CD4-positive, alpha-beta T cell treated with Interleukin-10 for 1 hour (primary cell): ENCODE measurements around the gene IRF5.

Experiments used
- DNase-seq: peaks from one replicate; pipeline ENCODE4 v3.0.0-alpha.2; 2020

The IRF5 gene, protein sequence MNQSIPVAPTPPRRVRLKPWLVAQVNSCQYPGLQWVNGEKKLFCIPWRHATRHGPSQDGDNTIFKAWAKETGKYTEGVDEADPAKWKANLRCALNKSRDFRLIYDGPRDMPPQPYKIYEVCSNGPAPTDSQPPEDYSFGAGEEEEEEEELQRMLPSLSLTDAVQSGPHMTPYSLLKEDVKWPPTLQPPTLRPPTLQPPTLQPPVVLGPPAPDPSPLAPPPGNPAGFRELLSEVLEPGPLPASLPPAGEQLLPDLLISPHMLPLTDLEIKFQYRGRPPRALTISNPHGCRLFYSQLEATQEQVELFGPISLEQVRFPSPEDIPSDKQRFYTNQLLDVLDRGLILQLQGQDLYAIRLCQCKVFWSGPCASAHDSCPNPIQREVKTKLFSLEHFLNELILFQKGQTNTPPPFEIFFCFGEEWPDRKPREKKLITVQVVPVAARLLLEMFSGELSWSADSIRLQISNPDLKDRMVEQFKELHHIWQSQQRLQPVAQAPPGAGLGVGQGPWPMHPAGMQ

DNA sequence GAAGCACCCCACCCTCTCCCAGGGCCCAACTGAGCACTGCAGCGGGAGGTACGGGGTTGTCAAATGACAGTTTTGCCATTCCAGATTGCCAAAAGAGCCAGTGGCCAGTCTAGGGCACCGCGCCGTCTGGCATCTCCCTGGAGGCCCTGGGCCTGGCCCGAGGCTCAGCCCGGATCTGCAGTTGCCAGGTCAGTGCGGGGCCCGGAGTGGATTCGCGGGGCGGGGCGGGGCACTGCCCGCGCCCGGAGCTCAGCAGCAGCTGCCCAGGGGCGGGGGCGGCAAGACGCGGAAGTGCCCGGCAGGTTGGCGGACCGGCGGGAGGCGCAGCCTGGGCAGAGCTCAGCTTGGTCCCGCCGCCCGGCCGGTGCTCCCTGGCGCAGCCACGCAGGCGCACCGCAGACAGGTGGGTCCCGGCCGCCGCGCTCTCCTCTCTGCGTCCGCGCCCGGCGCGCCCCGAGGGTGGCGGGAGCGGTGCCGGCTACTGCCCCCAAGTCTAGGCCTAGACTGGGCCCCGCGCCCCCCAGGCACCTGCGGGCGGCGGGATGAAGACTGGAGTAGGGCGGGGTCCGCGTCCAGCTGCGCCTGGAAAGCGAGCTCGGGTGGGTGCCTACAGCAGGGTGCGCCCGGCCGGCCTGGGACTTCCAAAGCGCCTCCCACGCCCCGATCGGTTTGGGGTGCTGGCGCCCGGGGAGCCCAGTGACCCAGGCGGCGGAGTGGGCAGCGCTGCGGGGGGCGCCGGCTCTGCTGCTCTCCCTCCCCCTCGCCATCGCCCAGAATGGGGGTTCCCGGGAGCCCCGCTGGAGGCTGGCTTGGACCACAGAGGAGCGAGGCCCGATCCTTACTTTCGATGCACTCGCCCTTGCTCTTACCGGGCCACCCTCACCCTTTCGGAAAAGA lies at the start of gene IRF5:
IRF5 (plus strand) TSS at position 281 of the 897 bp plus-strand sequence. CDS start 4,155 bp downstream, outside the sequence.
- DNase-seq: peak; percentile 29

DNA sequence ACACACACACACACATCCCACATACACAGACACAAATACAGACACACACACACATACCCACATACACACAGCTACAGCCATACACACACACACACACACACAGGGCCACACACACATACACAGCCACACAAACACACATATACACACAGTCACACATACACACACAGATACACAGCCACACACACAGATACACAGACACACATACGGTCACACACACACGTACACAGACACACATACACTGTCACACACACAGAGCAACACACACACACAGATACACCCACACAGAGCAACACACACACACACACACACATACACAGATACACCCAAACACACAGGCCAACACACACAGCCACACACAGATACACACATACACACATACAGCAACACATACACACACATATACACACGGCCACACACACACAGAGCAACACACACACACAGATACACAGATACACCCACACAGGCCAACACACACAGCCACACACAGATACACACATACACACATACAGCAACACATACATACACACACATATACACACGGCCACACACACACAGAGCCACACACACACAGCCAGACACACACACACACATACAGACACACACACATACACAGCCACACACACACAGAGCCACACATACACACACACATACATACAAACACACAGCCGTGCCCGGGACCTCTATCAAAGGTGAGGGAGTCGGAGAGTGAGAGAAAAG lies 49.5 kb upstream of the IRF5 start:
- no peak for DNase-seq

DNA sequence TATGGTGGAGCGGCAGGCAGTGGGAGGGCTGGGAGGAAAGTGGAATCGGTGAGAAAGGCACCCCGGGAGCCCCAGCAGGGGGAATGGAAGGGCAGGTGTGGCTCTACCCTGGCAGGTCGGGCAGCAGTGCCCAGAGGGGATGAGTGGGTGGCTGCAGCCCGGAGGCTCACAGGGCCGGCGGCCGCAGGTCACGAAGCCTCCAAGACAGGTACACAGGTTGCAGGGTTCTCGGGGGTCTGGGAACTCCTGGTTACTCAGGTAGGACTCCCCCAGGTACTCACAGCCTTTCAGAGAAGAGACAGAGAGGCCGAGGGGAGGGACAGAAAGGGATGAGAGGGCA lies 49.0 kb upstream of the IRF5 start:
- no peak for DNase-seq

DNA sequence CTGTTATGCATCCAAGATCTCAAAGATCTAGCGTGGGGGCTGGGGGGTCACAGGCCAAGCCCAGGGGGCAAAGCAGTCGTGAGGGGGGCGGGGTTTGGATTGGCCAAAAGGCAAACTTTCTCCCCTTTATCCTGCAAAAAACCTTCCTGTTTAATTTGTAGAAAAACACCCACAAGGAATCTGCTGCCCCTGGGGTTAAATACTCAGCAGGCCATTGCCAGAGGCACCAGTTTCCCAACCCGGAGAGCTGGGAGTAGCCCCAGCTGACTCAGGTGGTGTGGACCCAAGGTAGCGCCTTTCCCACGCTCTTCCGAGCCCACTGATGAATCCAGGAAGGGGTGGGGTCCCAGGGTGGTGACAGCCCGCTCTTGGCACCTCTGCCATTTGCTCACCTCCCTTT lies 48.6 kb upstream of the IRF5 start:
- no peak for DNase-seq

DNA sequence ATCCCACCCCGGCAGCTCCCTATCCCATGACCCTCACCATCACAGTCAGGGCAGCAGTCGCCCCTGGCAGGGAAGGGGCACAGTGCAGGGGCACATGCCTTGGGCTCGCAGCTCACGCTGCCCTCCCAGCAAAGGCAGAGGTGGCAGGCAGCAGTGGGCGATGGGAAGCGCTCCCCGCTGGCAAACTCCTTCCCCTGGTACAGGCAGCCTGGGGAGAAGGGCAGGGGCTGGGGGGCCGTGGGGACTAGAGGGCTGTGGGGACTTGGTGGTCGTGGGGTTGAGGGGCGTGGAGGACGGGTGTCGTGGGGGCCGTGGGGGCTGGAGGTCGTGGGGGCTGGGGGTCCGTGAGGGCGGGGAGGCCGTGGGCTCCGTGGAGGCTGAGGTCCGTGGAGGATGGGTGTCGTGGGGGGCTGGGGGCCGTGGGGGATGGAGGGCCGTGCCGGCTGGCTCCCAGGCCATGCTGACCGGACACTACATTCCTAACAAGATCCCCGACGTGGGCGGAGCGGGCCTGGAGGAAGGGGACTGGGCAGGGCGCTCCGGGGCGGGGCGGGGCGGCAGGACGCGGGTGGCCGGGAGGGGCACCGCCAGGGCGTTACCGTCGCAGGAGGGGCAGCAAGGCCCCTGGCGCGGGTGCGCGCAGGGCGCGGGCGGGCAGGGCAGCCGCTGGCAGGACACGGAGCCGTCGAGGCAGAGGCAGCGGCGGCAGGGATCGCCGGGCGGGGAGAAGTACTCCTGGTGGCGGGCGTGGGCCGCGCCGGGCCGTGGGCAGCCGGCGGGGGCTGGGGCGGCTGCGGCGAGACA lies 47.2 kb upstream of the IRF5 start:
- DNase-seq: no peak

DNA sequence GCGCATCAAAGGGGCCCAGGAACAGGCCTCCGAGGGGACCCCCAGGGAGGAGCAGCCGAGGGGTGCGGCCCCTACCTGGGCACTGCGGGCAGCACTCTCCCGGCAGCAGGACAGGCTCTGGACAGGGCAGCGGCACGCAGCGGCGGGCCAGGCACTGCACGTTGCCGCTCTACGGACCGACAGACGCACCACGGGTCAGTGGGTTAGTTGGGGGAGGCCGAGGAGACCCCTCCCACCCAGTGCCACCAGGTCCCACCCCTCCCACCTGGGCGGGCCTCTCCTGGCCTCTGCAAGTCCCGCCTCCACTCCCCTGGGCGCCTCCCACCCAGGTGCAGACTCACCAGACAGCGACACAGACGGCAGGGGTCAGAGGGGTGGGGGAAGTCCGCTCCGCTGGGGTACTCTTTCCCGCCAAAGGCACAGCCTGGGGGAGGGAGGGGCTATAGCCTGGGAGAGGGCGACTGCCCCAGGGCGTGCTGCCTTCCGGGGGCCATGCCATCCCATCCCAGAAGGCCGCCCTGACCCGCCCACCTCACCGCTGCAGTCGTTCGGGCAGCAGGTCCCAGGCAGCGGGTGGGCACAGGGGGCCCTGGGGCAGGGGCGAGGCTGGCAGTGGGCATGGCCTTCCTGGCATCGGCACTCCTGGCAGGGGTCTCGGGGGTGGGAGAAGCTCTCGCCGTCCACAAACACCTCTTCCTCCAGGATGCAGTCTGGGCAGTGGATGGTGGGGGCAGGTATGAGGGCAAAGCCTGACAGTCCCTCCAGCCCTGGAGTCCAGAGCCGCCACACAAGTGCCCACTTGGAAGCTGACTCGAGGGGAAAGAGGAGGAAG lies 46.4 kb upstream of the IRF5 start:
- peak; percentile 12 for DNase-seq

DNA sequence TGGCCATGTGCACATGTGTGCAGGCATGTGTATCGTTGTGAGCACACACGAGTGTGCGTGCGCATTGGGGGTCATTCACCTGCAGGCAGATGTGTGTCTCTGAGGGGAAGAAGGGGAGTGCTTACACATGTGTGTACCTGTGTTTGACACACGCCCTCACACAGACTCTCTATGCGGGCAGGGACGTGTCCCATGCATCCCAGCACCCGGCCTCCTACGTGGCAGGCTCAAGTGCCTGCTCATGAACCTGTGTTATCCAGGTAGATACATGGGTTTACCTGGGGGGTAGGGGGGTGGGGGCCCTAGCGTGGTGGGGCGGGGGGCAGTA lies 45.8 kb upstream of the IRF5 start:
- no peak for DNase-seq

DNA sequence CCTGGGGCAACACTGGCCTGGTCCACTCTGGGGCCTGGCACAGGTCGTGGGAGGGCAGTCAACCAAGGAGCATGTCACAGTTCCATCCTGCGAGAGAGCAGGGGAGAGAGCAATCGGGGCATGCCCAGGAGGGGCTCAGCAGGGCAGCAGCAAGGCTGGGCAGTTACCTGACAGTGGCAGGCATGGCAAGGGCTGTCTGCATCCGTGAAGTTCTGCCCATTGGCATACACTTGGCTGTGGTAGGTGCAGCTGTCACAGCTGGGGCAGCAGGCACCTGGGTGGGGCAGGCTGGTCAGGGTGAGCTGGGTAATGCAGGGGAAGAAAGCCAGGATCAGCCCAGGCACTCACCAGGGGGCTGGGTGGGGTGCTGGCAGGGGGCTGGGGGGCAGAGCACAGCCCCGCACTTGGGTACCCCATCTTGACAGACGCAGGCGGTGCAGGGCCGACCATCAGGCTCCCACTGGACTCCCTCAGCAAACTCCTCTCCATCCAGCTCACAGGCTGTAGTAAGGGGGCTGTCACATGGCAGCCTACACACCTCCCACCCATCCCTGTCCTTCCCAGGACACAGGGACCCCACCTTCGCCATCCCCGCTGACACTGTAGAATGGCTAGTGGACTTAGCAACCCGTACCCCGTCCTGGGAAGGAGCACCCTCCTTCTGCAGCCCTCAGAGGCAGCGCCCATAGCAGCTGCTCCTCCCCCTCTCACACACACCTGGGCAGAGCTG lies 45.0 kb upstream of the IRF5 start:
- no peak for DNase-seq

DNA sequence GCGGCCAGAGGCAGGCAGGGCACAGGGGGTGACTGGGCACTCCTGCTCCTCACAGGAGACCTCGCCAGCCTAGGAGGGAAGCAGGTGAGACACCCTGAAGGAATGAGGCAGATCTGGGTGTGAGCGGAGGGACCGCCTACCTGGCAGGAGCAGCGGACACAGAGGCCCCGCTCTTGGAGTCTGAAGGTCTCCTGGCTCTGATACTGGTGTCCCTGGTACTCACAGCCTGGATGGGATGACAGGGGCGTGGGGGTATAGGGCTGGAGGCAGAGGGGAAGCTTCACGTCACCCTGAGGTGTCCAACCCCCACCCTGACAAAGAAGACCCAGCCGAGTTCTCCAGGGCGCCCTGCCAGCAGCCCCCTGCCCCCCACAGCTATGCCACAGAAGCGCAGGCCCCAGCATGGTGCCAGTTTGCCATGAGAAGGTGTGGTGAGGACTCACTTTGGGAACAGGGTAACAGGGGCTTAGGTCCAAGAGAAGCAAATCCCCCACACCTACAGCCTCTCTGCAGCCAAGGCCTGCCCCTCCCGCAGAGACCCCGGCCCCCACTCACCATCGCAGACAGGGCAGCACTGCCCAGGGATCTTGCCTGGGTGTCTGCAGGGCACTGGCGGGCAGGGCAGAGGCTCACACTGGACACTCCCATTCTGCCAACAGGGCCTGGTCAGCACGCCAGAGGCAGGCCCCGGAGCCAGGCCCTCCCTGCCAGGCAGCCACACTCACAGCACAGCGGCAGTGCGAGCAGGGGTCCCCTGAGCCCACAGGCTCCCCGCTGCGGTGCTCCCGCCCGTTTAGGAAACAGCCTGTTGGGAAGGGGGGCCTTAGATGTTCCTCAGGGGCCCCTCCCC lies 44.3 kb upstream of the IRF5 start:
- no peak for DNase-seq

DNA sequence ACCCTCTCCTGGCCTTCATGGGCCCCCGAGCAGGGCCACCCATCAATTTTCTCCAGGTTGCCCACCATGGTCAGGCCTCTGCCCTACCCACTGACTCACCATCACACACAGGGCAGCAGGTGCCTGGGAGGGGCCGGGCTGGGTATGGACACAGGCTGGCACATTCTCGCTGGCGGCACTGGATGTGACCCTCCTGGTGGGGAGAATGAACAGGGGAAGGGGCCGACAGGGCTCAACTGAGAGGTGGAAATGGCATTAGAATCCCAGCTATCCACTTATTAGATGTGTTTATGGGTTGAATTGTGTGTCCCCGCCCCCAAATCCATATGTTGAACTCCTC lies 43.7 kb upstream of the IRF5 start:
- DNase-seq: no peak

DNA sequence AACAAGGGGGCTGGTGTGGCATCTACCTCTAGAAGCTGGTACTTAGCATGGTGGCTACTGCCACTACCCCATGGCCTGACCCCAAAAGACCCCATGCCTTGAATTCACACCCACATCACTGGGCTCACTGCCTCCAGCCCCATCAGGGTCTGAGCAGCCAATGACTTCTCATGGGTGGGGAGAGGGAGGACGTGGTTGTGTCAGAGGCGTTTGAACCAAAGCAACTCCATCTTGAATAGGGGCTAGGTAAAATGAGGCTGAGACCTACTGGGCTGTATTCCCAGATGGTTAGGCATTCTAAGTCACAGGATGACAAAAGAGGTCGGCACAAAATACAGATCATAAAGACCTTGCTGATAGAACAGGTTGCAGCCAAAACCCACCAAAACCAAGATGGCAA lies 42.4 kb upstream of the IRF5 start:
- DNase-seq: no peak

DNA sequence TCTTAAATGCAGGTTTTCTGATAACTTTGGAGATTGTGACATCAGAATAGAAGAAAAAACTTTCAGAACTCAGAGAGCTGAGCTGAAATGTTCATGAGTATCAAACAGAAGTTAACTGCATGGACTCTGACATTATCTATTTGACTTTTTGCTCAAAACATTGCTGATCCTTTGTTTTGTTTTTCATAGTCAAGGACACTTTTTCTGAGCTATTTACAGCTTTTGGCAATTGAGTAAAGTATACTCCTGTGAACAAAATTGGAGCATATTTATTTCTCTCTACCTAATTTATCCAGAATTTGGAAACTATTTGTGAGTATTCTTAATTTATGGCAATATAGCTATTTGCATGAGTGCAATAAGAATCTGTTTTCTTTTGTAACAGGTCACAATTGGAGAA lies 38.3 kb upstream of the IRF5 start:
- no peak for DNase-seq

DNA sequence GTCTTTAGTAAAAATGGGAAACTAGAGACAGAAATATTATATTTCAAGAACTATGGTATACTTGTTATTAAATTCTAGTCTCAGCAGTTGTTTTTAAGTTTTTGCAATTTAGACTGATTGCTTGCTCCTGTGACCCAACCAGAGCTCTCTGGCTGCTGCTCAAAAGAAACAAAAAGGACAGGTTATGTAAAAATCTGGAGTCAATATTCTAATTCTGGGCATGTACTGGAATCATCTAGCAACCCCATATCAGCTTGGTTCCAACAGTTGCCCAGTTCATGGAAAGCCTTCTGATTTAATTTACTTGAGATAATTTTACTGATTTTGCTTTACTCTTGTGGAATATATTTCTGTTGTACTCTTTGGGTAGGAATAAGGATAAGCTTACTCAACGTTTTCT lies 37.5 kb upstream of the IRF5 start:
- no peak for DNase-seq

DNA sequence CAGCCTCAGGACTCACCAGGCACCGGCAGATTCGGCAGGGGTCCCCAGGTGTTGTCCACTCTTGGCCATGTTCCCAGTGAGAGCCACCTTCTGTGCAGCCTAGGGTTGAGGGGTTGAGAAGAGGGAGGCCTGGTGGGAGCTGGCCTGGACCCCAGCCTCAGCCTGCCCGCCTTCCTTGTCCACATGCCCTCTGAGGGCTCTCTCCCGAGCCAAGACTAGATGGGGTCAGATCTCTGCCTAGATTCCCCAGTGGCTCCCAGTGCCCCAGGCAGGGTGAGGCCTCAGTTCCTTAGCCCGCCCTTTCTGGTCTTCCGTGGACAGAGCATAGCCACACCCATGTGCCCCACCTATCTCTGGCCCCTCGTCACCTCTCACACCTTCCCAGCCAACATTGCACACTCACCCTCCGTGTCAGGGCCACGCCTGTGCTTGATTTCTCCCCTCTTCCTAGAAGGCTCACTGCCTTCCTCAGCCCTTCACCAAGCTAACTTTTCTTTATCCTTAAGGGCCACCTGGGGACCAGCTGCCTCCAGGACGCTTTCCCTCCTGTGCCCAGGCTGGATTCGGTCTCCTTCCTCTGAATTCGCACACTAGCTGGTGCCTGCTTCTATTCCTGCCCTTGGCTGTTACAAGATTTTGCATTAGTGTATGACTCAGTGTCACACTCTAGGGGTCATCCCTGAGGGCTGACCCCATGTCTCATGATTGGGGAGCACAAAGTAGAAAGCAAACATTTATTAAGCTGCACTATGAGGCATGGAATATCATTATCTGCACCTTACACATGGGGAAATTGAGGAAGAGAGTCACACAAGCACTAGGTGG lies 34.8 kb upstream of the IRF5 start:
- DNase-seq: no peak

DNA sequence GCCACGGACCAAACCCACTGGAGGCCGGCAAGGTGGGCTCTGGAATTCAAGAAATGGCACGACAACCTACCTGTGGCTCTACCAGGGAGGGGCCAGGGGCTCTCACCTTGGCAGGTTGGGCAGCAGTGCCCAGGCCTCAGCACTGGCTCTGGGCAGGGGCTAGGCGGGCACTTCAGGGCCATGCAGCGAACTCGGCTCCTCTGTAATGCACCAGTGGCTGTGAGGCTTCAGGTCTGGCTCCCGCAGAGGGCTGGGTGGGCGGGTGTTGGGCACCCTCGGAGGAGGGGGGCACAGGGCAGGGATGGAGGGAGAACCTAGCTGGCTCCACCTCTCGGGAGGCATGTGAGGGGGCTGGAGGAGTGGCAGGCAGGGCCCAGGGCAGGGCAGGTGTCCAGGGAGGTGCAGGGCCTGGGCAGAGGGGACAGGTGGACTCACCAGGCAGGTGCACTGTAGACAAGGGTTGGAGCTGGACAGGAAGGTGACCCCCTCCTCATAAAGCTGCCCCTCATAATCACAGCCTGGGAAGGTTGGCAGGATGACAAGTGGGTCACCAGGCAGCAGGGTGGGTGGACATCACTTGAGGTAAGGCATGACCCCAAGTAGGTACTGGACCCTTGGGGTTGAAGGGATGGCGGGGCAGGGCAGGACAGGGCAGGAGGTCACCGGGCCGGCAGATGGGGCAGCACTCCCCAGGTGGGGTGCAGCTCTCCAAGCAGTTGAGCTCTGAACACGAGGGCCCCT lies 33.9 kb upstream of the IRF5 start:
- DNase-seq: no peak

DNA sequence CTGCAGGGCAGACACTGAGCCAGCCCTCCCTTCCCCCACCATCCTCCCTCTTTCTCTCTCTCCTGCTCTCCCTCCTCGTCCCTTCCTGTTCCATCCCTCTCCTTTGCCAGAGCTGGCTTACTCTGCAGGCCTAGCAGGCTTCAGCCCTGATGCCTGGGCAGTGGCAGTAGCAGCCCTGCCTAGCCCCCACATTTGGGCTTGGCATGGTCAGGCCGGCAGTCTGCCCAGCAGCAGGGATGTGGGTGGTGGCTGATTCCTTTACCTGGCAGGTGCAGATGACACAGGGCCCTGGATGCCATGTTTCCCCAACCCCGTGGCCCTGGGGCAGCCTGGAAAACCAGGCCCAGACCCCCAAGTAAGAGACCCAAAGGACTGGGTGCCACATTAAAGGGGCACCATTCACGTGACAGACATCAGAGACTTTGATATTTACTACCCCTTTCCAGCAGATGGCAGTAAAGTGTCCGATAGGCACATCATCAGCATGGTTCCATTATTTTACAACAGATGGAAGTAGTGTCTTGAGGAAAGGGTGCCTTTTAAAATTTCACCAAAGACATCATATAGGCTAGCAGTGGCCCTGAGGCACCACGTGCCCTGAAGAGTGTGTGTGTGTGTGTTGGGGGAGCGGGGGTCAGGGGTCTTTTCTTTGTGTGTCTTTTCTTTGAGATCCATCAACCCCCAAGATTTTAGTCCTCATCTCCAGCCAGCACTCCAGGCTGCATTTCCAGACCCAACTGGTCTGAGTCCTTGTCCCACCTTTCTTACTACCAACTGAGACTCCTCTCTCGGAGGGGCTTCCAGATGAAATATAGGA lies 33.1 kb upstream of the IRF5 start:
- peak; percentile 72 for DNase-seq

DNA sequence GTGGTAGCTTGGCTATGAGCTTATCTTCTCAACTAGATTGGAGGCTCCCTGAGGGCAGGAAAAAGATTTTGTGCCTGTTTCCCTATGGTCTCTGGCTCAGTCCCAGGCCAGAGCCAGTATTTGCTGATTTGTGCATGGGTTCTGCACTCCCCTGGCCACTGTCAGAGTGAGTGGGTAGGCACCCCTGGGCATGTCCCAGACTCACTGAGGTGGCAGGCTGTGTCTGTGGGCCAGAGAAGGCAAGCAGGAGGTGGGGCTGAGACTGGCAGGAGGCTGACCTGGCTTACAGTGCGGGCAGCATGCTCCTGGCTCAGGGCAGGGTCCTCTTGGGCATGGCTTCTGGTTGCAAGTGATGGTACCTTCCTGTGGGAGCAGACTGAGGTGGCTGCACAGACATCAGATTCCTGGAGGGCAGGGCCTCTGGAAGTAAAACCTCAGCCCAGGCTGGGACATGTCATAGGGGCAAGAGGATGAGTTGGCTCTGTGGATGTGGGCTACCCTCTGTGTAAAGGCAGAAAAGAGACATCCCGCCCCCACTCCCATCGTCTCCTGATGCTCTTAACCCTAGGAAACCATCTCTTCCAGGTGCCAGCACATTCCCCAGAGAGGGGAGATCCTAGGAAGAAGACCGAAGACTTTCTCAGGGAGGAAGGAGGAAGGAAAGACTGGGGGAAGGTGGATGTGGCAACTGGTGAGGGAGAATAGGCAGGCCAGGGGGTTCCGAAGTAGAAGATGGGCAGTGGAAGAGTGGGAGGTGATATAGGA lies 31.5 kb upstream of the IRF5 start:
- DNase-seq: no peak
